Astrocyte (in vitro differentiated cells and primary cell): ENCODE data around the gene ENDOV.

ENCODE experiments used
- CTCF ChIP-seq: IDR thresholded peaks from 2 replicates; pipeline ENCODE4 v1.5.1; 2011; ENCODE audit warnings: low read depth, mild to moderate bottlenecking, inconsistent platforms, low read length, moderate library complexity; ENCODE audit not compliant: insufficient read depth
- EZH2 ChIP-seq: IDR thresholded peaks from 2 replicates; pipeline ENCODE4 v1.6.1; 2012; ENCODE audit warnings: mild to moderate bottlenecking, low read length, inconsistent platforms; ENCODE audit not compliant: insufficient read depth

- TF ChIP-seq CTCF (no peak), EZH2 (no peak)
These were observed 715 bp downstream of the ENDOV start for GRCh38 chr17:80415626-80416137.
